ENCODE results near the gene TMEM150C.

TMEM150C gene

GRCh38 chr4:82561786-82562563, at the start of gene TMEM150C:
TMEM150C (minus strand) TSS chr4:82561988; CDS start chr4:82504657, 57,331 bp downstream.
- peak; percentile 6 for DNase-seq (ENCODE audit: low read depth)
- TF ChIP-seq MYC (IDR thresholded peaks at IDR 0.05; ENCODE audit: low read depth, low read length) (no peak), CTCF (IDR thresholded peaks at IDR 0.05; ENCODE audit: low read depth, low read length) (no peak), POLR2A (IDR thresholded peaks at IDR 0.05; ENCODE audit: extremely low read depth, insufficient read length) (no peak), MAX (IDR thresholded peaks at IDR 0.05; ENCODE audit: low read depth, low read length) (no peak)
- H3K4me3 ChIP-seq (ENCODE audit: low read depth, low read length) = no peak within 1 kb of the TSS

GRCh38 chr4:82611527-82611926, 49.7 kb upstream of the TMEM150C start:
- TF ChIP-seq POLR2A (IDR thresholded peaks at IDR 0.05; ENCODE audit: extremely low read depth, insufficient read length) (no peak), MYC (IDR thresholded peaks at IDR 0.05; ENCODE audit: low read depth, low read length) (no peak), MAX (IDR thresholded peaks at IDR 0.05; ENCODE audit: low read depth, low read length) (no peak), CTCF (IDR thresholded peaks at IDR 0.05; ENCODE audit: low read depth, low read length) (no peak)
- no peak overlapping the region for H3K4me3 ChIP-seq (ENCODE audit: low read depth, low read length)
- no peak for DNase-seq (ENCODE audit: low read depth)

- no peak for TF ChIP-seq POLR2A (IDR thresholded peaks at IDR 0.05; ENCODE audit: extremely low read depth, insufficient read length)
- TF ChIP-seq MAX (IDR thresholded peaks at IDR 0.05; ENCODE audit: low read depth, low read length) = no peak
- TF ChIP-seq CTCF (IDR thresholded peaks at IDR 0.05; ENCODE audit: low read depth, low read length) = no peak
- no peak for TF ChIP-seq MYC (IDR thresholded peaks at IDR 0.05; ENCODE audit: low read depth, low read length)
- no peak overlapping the region for H3K4me3 ChIP-seq (ENCODE audit: low read depth, low read length)
- no peak for DNase-seq (ENCODE audit: low read depth)
Observed at GRCh38 chr4:82610041-82610440, 48.3 kb upstream of the TMEM150C start.

- DNase-seq (ENCODE audit: low read depth) = no peak
- H3K4me3 ChIP-seq (ENCODE audit: low read depth, low read length) = no peak overlapping the region
- TF ChIP-seq CTCF (IDR thresholded peaks at IDR 0.05; ENCODE audit: low read depth, low read length) = no peak
- no peak for TF ChIP-seq MAX (IDR thresholded peaks at IDR 0.05; ENCODE audit: low read depth, low read length)
- no peak for TF ChIP-seq POLR2A (IDR thresholded peaks at IDR 0.05; ENCODE audit: extremely low read depth, insufficient read length)
- TF ChIP-seq MYC (IDR thresholded peaks at IDR 0.05; ENCODE audit: low read depth, low read length) = no peak
Observed at GRCh38 chr4:82606622-82607021, 44.8 kb upstream of the TMEM150C start.

GRCh38 chr4:82604522-82604921, 42.7 kb upstream of the TMEM150C start:
- DNase-seq (ENCODE audit: low read depth) = no peak
- TF ChIP-seq POLR2A (IDR thresholded peaks at IDR 0.05; ENCODE audit: extremely low read depth, insufficient read length) = no peak
- no peak for TF ChIP-seq CTCF (IDR thresholded peaks at IDR 0.05; ENCODE audit: low read depth, low read length)
- no peak for TF ChIP-seq MAX (IDR thresholded peaks at IDR 0.05; ENCODE audit: low read depth, low read length)
- no peak overlapping the region for H3K4me3 ChIP-seq (ENCODE audit: low read depth, low read length)

Measured in NB4 (cell line).